Gastrocnemius medialis (tissue), 4 donors: ENCODE measurements around the gene DGCR6L.

Experiments
- POLR2A ChIP-seq, 2 donors: fragments of 450-650 bp; IDR thresholded peaks; one replicate each; pipeline ENCODE4 v1.6.1; 2017; ENCODE audit warnings: antibody characterized with exemption in 2 of 2, mild to moderate bottlenecking in 2 of 2, moderate library complexity in 2 of 2
- TF ChIP-seq, protein P1 (sequence below), 5 experiments: fragments of 450-650 bp in 3 of 5; fragments of 200-600 bp in 2 of 5; sonication (generic) in 2 of 5; IDR thresholded peaks in 4 of 5; conservative IDR thresholded peaks in 1 of 5; 1 replicate in 4 of 5; 2 replicates in 1 of 5; pipeline ENCODE4 v1.5.1; 2016 to 2019; ENCODE audit warnings: antibody characterized with exemption in 5 of 5, mild to moderate bottlenecking in 3 of 5, moderate library complexity in 3 of 5

DNA sequence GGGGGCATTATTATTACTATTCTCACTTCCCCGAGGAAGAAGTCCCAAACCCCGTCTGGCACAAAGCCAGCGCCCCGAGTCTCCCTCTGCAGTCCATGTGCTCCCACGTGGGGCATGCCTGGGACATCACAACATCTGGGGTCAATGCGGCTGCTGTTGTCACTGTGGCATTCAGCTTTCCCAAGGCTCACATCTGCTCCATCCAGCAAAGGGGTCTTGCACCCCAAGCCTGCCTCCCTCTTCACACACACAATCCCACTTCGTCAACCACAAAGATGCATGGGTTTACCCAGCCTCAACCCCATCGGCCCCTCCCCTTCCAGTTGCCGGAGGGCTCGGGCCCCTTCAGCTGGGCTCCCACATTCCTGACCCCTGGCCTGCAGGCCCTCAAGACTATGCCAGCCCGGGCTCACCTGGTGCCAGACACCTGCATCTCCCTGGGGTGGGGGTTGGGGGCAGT, 28.2 kb downstream of the DGCR6L start:
- TF ChIP-seq, protein P1, sequence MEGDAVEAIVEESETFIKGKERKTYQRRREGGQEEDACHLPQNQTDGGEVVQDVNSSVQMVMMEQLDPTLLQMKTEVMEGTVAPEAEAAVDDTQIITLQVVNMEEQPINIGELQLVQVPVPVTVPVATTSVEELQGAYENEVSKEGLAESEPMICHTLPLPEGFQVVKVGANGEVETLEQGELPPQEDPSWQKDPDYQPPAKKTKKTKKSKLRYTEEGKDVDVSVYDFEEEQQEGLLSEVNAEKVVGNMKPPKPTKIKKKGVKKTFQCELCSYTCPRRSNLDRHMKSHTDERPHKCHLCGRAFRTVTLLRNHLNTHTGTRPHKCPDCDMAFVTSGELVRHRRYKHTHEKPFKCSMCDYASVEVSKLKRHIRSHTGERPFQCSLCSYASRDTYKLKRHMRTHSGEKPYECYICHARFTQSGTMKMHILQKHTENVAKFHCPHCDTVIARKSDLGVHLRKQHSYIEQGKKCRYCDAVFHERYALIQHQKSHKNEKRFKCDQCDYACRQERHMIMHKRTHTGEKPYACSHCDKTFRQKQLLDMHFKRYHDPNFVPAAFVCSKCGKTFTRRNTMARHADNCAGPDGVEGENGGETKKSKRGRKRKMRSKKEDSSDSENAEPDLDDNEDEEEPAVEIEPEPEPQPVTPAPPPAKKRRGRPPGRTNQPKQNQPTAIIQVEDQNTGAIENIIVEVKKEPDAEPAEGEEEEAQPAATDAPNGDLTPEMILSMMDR (IDR thresholded peaks at IDR 0.05 in 4 of 5, conservative IDR thresholded peaks at IDR 0.05 in 1 of 5), result no peak
- no peak for TF ChIP-seq POLR2A (IDR thresholded peaks at IDR 0.05)
